ENCODE data around the gene ACTL6B. TPM values are rescaled to one million over a fixed set of nuclear protein-coding genes. Genes with fewer than 3 reads are reported as not detected.

The ACTL6B gene
- total and polyA plus RNA-seq, 7 experiments from 2014 or later = not detected

- no peaks in the 10 kb centered on the region for H3K9me3 Mint-ChIP-seq
- ChIA-PET POLR2A (no interaction called here), CTCF (no interaction called here)
- ATAC-seq = no peak
- Histone ChIP-seq H3K27me3 (ENCODE audit: control insufficient read depth in 2 of 2, insufficient read depth in 2 of 2, low read length in 2 of 2) (peaks cover 0 to 4% of the 10 kb centered on the region in 2 donors), H3K9me3 (ENCODE audit: control insufficient read depth in 2 of 3, low read length in 3 of 3) (no peaks in the 10 kb centered on the region), H3K27ac (ENCODE audit: low read depth, low read length) (no peak overlapping the region), H3K4me3 (ENCODE audit: low read length) (no peak overlapping the region), H3K4me1 (ENCODE audit: control insufficient read depth in 2 of 2, insufficient read depth in 2 of 2, low read length in 2 of 2) (peaks cover 0 to 2% of the 10 kb centered on the region in 2 donors), H3K36me3 (ENCODE audit: control insufficient read depth in 2 of 3, insufficient read depth in 3 of 3, low read length in 3 of 3) (no peaks in the 10 kb centered on the region)
- intact Hi-C loops (cut with micrococcal nuclease) = no loop called here
- no peak for DNase-seq
- H3K36me3 Mint-ChIP-seq = peaks cover 0 to 22% (median 14%) of the 10 kb centered on the region in 5 donors
- H3K4me1 Mint-ChIP-seq = peaks cover 8 to 25% (median 11%) of the 10 kb centered on the region in 7 donors
- H3K27ac Mint-ChIP-seq = no peak overlapping the region
- no peaks in the 10 kb centered on the region for H3K27me3 Mint-ChIP-seq
- no peak overlapping the region for H3K4me3 Mint-ChIP-seq
Measured at GRCh38 chr7:100620804-100621203, 35.4 kb downstream of the ACTL6B start.

DNA sequence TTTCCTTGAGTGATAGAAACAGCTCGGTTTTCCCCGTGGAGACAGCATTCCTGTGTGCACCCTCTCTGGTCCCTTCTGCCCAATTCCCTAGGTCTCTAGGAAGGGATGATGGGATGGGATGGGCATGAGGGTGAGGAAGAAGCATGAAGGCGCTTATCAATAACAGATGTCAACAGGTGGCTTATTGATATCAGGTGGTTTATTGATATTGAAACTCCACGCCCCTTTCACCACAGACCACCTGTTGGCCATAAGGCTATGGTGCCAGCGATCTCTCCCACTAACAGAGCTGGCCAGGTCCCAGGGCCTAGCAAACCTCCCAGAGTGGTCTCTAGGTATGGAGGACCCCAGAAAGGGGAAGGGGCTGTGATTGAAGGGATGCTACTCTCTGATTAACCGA, 36.0 kb downstream of the ACTL6B start:
- POLR2A ChIA-PET = interaction anchor here (0.5 kb wide), 1 partner anchor 26 kb away, joined by 3 read pairs; no protein-coding TSS in a partner anchor
- DNase-seq = no peak
- no peaks in the 10 kb centered on the region for H3K9me3 Mint-ChIP-seq
- Histone ChIP-seq H3K27ac (ENCODE audit: low read depth, low read length) (no peak overlapping the region), H3K4me3 (ENCODE audit: low read length) (no peak overlapping the region), H3K36me3 (ENCODE audit: control insufficient read depth in 2 of 3, insufficient read depth in 3 of 3, low read length in 3 of 3) (no peaks in the 10 kb centered on the region), H3K9me3 (ENCODE audit: control insufficient read depth in 2 of 3, low read length in 3 of 3) (no peaks in the 10 kb centered on the region), H3K27me3 (ENCODE audit: control insufficient read depth in 2 of 2, insufficient read depth in 2 of 2, low read length in 2 of 2) (peaks cover 0 to 4% of the 10 kb centered on the region in 2 donors), H3K4me1 (ENCODE audit: control insufficient read depth in 2 of 2, insufficient read depth in 2 of 2, low read length in 2 of 2) (no peaks in the 10 kb centered on the region)
- ATAC-seq = no peak
- CTCF ChIA-PET = no interaction called here
- no peaks in the 10 kb centered on the region for H3K27me3 Mint-ChIP-seq
- intact Hi-C loops (cut with micrococcal nuclease) = no loop called here
- peaks cover 5 to 19% (median 6%) of the 10 kb centered on the region in 7 donors for H3K4me1 Mint-ChIP-seq
- H3K36me3 Mint-ChIP-seq = peaks cover 0 to 23% (median 14%) of the 10 kb centered on the region in 5 donors
- no peak overlapping the region for H3K4me3 Mint-ChIP-seq
- H3K27ac Mint-ChIP-seq = no peak overlapping the region

DNA sequence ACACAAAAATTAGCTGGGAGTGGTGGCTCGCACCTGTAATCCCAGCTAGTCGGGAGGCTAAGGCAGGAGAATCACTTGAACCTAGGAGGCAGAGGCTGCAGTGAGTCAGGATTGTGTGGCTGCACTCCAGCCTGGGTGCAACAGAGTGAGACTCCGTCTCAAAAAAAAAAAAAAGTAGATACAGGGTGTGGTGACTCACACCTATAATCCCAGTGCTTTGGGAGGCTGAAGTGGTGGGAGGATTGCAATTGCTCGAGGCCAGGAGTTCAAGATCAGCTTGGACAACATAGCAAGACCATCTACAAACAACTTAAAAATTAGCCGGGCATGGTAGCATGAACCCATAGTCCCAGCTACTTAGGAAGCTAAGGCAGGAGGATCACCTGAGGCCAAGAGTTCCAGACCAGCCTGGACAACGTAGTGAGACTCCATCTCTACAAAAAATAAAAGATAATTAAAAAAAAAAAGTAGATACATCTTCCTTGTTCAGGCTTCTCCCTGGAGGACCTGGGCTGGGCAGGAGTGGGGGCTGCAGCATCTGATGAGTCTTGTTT, 41.9 kb downstream of the ACTL6B start:
- peak overlapping the region in 5 of 10 donors; percentile 41 to 99 (median 85) for H3K4me3 Mint-ChIP-seq

DNA sequence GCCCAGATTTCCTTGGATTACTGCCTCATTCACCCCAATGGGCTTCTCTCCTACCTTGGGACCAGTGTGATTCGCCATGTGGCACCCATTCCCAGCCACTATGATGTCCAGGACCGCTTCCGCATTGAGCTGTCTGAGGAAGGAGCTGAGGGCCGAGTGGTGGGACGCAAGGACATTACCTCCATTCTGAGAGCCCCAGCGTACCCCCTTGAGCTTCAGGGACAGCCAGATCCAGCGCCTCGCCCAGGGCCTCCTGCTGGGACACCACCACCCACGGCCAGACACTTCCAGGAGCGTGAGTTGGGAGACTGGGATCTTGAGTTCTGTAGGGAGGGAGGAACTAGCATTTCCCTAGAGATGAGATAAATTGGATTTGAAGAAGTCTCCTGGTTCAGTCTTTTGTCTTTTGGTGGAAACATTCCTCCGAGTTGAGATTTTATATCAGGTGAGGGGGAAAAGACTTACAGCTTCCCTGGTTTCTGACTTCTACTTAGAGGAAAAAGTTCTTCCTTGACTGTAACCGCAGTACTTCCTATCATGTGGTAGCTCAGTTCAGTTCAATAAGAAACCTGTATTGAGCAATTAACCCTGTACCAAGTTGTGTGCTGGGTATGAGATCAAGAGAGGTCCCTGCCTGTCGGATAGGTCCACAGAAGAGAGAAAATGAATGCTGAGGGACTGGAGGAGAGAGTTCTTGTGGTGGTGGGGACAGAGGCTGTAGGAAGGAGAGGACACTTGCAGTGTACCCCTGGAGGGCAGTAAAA, 42.7 kb downstream of the ACTL6B start:
- no peak for ATAC-seq
- peaks cover 0 to 3% (median 0%) of the 10 kb centered on the region in 11 donors for H3K9me3 Mint-ChIP-seq
- peaks cover 0 to 13% (median 3%) of the 10 kb centered on the region in 5 donors for H3K36me3 Mint-ChIP-seq
- ChIA-PET POLR2A (interaction anchor here (0.6 to 7.0 kb wide), 14 partner anchors 12 to 1235 kb away, joined by 3 to 111 read pairs (median 6); partner anchors contain the start of genes FBXO24, GIGYF1, LRCH4 and POP7), CTCF (interaction anchor here (0.6 to 2.8 kb wide), 6 partner anchors 27 to 341 kb away, joined by 3 to 17 read pairs (median 4); partner anchors contain the start of genes FBXO24, LRCH4 and POP7)
- peaks cover 16 to 29% (median 24%) of the 10 kb centered on the region in 7 donors for H3K4me1 Mint-ChIP-seq
- Histone ChIP-seq H3K27ac (ENCODE audit: low read depth, low read length) (peak overlapping the region; percentile 92), H3K27me3 (ENCODE audit: control insufficient read depth in 2 of 2, insufficient read depth in 2 of 2, low read length in 2 of 2) (no peaks in the 10 kb centered on the region), H3K4me1 (ENCODE audit: control insufficient read depth in 2 of 2, insufficient read depth in 2 of 2, low read length in 2 of 2) (peaks cover 10 to 16% of the 10 kb centered on the region in 2 donors), H3K4me3 (ENCODE audit: low read length) (peak overlapping the region; percentile 99), H3K36me3 (ENCODE audit: control insufficient read depth in 2 of 3, insufficient read depth in 3 of 3, low read length in 3 of 3) (peaks cover 0 to 4% (median 0%) of the 10 kb centered on the region in 3 experiments), H3K9me3 (ENCODE audit: control insufficient read depth in 2 of 3, low read length in 3 of 3) (no peaks in the 10 kb centered on the region)
- peak in 3 of 9 donors; percentile 22 to 33 (median 30) for DNase-seq
- H3K27me3 Mint-ChIP-seq = peaks cover 0 to 2% (median 0%) of the 10 kb centered on the region in 5 donors
- peak overlapping the region; percentile 62 to 99 (median 86) for H3K4me3 Mint-ChIP-seq
- intact Hi-C loops (cut with micrococcal nuclease) = loop anchor here (2.0 to 5.0 kb wide), 5 partner anchors 135 to 1233 kb away; partner anchors contain the start of genes GPC2 (in 1 of the 2), MEPCE (in 1 of the 2), STAG3 (in 1 of the 2) and TSC22D4 (in 1 of the 2)
- peak overlapping the region in 5 of 9 donors; percentile 45 to 56 (median 53) for H3K27ac Mint-ChIP-seq

More for the DNA sequence above, 41.9 kb downstream of the ACTL6B start:
- intact Hi-C loops (cut with micrococcal nuclease) = loop anchor here in 1 of 2 donors (5.0 kb wide), 1 partner anchor 273 kb away; the partner anchor contains the start of gene UFSP1
- H3K4me1 ChIP-seq (ENCODE audit: control insufficient read depth in 2 of 2, insufficient read depth in 2 of 2, low read length in 2 of 2) = peaks cover 10 to 16% of the 10 kb centered on the region in 2 donors
- H3K27me3 ChIP-seq (ENCODE audit: control insufficient read depth in 2 of 2, insufficient read depth in 2 of 2, low read length in 2 of 2) = no peaks in the 10 kb centered on the region
- ATAC-seq (no peak), DNase-seq (no peak)
- peaks cover 0 to 3% (median 0%) of the 10 kb centered on the region in 11 donors for H3K9me3 Mint-ChIP-seq
- peaks cover 0 to 13% (median 3%) of the 10 kb centered on the region in 5 donors for H3K36me3 Mint-ChIP-seq
- POLR2A ChIA-PET = interaction anchor here (0.6 to 7.0 kb wide), 6 partner anchors 11 to 238 kb away, joined by 3 to 111 read pairs (median 14); partner anchors contain the start of genes FBXO24, LRCH4 and POP7
- H3K27me3 Mint-ChIP-seq = peaks cover 0 to 2% (median 0%) of the 10 kb centered on the region in 5 donors
- no peaks in the 10 kb centered on the region for H3K9me3 ChIP-seq (ENCODE audit: control insufficient read depth in 2 of 3, low read length in 3 of 3)
- H3K4me1 Mint-ChIP-seq = peaks cover 16 to 29% (median 24%) of the 10 kb centered on the region in 7 donors
- peak overlapping the region in 1 of 9 donors; percentile 55 for H3K27ac Mint-ChIP-seq
- H3K27ac ChIP-seq (ENCODE audit: low read depth, low read length) = no peak overlapping the region
- H3K4me3 ChIP-seq (ENCODE audit: low read length) = no peak overlapping the region
- CTCF ChIA-PET = interaction anchor here (0.6 to 2.8 kb wide), 4 partner anchors 9 to 91 kb away, joined by 3 to 17 read pairs (median 4); partner anchors contain the start of gene POP7
- H3K36me3 ChIP-seq (ENCODE audit: control insufficient read depth in 2 of 3, insufficient read depth in 3 of 3, low read length in 3 of 3) = peaks cover 0 to 4% (median 0%) of the 10 kb centered on the region in 3 experiments

- no peaks in the 10 kb centered on the region for H3K9me3 ChIP-seq (ENCODE audit: control insufficient read depth in 2 of 3, low read length in 3 of 3)
- Mint-ChIP-seq H3K4me3 (peak overlapping the region; percentile 82 to 99 (median 96)), H3K27me3 (peaks cover 0 to 3% (median 0%) of the 10 kb centered on the region in 5 donors), H3K4me1 (peaks cover 16 to 29% (median 24%) of the 10 kb centered on the region in 7 donors), H3K9me3 (peaks cover 0 to 3% (median 0%) of the 10 kb centered on the region in 11 donors), H3K36me3 (peaks cover 0 to 13% (median 3%) of the 10 kb centered on the region in 5 donors), H3K27ac (peak overlapping the region; percentile 66 to 100 (median 93))
- intact Hi-C loops (cut with micrococcal nuclease) = loop anchor here (1.0 to 5.0 kb wide), 17 partner anchors 9 to 1232 kb away; partner anchors contain the start of genes AGFG2 (in 2 of the 2), FBXO24 (in 2 of the 2), GNB2 (in 2 of the 2) and LRCH4 (in 2 of the 2)
- peak overlapping the region; percentile 92 for H3K27ac ChIP-seq (ENCODE audit: low read depth, low read length)
- peaks cover 0 to 4% (median 0%) of the 10 kb centered on the region in 3 experiments for H3K36me3 ChIP-seq (ENCODE audit: control insufficient read depth in 2 of 3, insufficient read depth in 3 of 3, low read length in 3 of 3)
- no peaks in the 10 kb centered on the region for H3K27me3 ChIP-seq (ENCODE audit: control insufficient read depth in 2 of 2, insufficient read depth in 2 of 2, low read length in 2 of 2)
- ATAC-seq (no peak), DNase-seq (peak in 5 of 9 donors; percentile 35 to 42 (median 38))
- ChIA-PET CTCF (interaction anchor here (0.5 to 2.8 kb wide), 9 partner anchors 13 to 341 kb away, joined by 3 to 17 read pairs (median 3); partner anchors contain the start of genes FBXO24, LRCH4 and POP7), POLR2A (interaction anchor here (0.6 to 7.0 kb wide), 26 partner anchors 9 to 1234 kb away, joined by 3 to 111 read pairs (median 6); partner anchors contain the start of genes FBXO24, GIGYF1, LRCH4 and MEPCE)
- H3K4me1 ChIP-seq (ENCODE audit: control insufficient read depth in 2 of 2, insufficient read depth in 2 of 2, low read length in 2 of 2) = peaks cover 10 to 16% of the 10 kb centered on the region in 2 donors
- H3K4me3 ChIP-seq (ENCODE audit: low read length) = peak overlapping the region; percentile 99
Measured at GRCh38 chr7:100612730-100613390, 43.4 kb downstream of the ACTL6B start.
